COLO668 (cell line): Measurements from ENCODE around the gene RRAGC.
"Not testable (repeated sequence)": the region's sequence is repeated elsewhere in the genome, so short reads cannot be mapped to it uniquely, and the experiment has no call there.

Experiments
- DNase-seq: peaks from one replicate; lab custom pipeline; 2025; ENCODE audit not compliant: unreplicated experiment; lab: John Stamatoyannopoulos, UW

The RRAGC gene

DNA sequence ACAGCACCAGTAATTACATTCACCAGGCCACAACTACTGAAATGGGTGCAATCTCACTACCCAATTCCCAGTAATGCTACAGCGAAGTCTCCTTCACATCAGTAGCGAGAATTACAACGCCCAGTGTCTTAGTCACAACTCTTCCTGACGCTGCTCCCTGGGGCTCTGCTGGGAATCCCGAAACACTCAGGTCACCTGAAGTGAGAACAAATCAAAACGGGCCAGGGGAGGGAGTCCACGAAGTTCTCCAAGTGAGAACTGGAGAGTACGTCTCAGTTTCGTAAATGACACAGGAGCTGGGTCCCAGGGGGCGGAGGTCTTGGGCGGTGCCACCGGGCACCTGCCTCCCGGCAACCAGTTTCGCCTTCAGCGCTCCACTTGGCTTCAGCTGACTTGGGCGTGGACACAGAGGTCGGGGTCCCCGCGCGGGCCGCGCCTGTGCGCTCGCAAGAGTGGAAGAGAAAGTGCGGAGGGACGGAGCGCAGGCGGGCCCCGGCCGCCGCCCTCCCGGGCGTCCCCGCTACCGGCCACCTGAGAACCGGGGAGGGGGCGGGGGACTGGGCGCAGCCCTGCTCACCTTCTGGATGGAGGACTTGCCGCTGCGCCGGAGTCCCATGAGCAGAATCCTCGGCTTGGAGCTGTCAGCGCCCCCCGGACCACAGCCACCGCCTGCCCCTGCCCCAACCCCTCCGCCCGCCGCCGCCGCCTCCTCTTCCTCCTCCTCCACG, 575 bp downstream of the RRAGC start:
- DNase-seq = peak; percentile 74

DNA sequence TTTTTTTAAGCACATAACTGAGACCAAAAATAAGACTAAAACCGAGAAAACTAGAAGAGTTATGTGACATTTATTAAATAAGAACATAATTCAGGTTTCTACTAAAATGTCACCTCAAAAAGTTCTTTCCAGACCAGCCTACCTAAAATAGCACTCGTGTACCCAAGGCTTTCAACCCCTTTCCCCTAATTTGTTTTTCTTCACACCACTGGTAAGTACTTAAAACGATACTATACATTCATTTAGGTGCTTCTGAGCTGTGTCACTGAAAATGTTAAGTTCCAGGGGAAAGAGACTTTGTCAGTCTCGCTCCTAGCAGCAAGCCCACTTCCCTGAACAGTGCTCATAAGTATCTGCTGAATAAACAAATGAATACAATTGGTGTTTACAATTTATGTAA, 6.8 kb downstream of the RRAGC start:
- DNase-seq = no peak

DNA sequence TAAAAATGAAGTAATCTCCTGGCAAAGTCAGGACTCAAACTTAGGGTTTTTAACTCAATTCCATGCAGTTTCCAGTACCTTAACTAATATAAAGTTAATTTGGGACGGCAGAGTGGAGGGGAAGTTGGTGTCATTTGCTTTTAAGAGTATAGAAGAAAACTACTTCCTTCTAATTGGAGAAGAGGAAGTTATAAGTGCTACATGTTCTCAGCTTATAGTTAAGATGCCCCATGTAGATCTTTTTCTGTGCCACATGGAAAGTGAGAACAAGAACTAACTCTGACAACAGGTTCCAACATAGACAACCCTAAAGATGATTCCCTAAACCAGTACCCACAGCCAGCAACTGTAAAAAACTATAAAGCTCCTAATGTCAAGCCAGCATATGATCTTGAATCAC, 11.5 kb downstream of the RRAGC start:
- no peak for DNase-seq

DNA sequence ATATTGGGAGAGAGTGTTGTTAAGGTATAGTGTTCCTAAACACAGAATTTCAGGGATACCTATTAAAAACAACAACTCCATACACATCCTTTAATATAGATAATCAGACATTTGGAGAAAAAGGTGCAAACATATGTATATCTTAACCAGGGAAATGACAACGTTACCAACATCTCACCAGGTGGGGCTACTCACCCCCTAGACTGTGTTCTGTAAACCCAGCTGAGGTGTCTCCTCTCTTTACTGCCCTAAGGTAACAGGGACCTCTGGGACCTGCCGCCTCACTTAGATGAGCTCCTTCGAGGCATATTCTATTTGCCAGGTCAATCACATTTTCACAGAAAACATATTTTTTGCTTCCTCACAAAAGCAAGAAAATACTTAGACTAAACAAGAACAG, 13.4 kb downstream of the RRAGC start:
- no peak for DNase-seq

DNA sequence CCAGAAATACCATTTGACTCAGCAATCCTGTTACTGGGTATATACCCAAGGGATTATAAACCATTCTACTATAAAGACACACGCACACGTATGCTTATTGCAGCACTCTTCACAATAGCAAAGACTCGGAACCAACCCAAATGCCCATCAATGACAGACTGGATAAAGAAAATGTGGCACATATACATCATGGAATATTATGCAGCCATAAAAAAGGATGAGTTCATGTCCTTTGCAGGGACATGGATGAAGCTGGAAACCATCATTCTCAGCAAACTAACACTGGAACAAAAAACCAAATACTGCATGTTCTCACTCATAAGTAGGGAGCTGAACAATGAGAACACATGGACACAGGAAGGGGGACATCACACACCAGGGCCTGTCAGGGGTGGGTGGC, 14.5 kb downstream of the RRAGC start:
- not testable (repeated sequence) for DNase-seq

DNA sequence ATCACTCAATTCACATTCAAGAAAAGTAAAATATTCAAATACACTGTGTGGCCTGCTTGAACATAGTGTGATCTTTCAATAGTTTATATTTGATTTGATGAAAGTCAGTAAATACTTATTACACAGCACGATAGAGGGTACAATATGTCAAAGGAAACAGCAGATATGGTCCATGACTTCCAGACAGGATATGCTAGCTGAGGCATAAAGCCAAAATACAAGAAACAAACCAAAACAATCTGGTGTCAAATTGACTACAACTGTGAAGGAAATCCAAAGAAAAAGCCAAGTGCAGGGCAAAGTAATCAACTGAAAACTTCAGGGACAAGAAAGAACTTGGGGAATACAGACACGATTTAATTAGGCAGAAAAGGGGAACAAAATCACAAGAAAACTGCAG, 19.3 kb downstream of the RRAGC start:
- DNase-seq = no peak

DNA sequence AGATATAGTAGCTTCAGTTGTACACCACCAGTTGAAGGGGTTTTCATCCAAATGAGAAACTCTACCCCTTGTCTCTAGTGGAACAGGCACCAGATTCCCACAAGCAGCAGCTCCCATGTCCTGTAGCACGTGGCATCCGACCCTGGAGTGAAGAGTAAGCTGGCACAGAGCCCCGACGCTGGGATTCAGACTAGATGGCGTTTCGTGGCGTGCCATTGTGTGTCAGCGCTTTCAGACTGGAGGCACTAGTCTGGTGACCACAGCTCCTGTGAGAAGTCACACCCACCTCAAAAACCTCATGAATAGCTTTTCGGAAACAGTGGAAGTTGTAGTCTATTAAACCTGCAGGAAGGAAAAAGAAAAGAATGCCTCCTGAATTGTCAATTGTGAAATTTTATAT, 20.2 kb downstream of the RRAGC start:
- DNase-seq = no peak

DNA sequence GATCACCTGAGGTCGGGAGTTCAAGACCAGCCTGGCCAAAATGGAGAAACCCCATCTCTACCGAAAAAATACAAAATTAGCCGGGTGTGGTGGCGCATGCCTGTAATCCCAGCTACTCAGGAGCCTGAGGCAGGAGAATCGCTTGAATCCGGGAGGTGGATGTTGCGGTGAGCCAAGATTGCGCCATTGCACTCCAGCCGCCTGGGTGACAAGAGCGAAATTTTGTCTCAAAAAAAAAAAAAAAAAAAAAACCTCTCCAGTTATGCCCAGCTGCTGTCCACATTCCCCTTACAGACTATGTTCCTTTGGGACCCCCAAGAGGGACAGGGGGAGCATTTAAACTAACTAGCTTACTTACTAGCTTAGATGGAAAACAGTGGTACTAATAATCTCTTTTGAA, 23.3 kb downstream of the RRAGC start:
- not testable (repeated sequence) for DNase-seq

DNA sequence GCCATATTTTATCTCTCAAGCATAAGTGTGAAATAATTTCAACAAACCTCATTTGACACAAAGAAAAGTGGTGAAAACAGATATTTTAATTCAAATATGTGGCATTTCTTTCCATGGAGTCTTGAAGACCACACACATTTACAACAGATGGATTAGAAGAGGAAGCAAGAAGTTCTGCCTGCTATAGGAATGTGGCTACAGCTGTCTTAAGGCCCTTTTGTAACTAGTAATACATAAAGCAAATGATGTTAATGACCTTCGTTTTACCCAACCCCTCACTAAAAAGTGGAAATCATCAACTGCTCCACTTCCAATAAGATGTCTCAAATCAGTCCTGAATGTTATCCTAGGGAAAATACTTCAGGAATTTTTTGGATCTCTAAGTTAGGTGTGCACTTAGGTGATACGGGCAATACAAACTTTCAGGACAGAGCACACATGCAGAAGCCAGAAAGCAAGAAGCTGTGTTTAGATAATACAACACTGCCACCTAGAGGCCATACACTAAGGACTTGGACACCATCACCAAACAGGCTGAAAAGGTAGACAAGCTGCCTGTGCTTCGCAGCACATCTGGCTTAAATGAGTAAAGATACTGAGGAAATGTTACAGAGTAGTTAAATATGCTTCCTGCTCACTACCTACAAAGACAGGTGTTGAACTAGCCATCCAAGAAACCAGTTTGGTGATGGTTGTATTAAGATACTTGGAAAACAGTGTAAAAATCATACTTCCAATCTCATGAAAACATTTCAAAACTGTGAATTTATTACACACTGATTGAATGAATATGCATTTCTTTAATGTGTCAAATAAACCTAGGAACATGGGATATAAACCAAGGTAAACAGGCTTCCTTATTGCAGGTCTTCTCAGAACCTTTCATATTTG, 24.4 kb downstream of the RRAGC start:
- DNase-seq = peak; percentile 66

DNA sequence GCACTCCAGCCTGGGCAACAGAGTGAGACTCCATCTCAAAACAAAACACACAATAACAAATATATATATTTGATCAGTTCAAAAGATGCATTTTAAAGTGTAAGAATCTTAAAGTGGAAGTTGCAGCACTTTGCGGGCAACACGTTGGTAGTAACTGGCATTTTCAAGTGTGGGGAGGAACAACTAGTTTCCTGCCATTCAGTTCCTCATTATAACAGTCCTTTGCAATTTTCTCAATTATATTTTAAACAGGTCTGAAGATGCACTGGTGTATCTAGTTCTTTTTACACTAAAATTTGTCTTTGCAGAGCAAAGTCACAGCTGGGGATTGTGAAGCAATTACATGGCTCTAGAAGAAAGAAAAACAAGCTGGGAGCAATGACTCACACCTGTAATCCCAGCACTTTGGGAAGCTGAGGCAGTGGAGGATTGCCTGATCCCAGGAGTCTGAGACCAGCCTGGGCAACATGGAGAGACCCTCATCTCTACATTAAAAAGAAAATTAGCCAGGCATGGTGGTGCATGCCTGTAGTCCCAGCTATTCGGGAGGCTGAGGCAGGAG, 25.3 kb downstream of the RRAGC start:
- DNase-seq = no peak

DNA sequence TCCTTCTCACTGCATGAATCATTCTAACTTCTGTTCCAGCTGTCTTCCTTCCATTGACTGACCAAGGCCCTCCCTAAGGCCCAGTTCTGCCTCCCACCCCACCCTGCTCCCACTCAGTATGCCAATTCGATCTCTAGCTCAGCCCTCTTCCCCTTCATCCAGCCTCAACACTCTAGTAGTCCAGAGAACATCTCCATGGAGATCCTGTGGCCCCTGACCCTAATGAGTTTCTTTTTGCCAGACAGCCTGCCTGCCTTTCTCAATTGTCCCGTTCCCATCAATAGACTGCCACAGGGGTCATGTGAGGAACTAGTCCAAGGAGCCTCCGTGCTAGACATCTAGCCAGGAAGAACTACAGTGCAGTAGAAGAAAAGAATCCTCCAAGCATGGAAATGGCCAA, 26.4 kb downstream of the RRAGC start:
- DNase-seq = no peak

DNA sequence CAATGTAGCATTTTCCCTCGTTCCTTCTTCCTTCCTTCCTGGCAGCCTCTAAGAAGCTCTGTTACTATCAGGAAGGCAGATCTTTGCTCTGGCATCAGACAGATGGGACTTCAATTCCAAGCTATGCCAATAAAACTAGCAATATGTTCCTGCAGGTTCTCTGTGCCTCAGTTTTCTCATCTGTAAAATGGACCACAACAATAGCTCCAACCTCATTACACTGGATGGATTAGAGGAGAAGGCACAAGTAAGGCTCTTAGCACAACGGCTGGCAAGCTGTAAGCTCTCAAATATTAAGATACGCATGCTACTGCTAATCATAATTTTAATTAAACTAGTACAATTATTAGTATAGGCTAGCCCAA, 27.2 kb downstream of the RRAGC start:
- DNase-seq = no peak

DNA sequence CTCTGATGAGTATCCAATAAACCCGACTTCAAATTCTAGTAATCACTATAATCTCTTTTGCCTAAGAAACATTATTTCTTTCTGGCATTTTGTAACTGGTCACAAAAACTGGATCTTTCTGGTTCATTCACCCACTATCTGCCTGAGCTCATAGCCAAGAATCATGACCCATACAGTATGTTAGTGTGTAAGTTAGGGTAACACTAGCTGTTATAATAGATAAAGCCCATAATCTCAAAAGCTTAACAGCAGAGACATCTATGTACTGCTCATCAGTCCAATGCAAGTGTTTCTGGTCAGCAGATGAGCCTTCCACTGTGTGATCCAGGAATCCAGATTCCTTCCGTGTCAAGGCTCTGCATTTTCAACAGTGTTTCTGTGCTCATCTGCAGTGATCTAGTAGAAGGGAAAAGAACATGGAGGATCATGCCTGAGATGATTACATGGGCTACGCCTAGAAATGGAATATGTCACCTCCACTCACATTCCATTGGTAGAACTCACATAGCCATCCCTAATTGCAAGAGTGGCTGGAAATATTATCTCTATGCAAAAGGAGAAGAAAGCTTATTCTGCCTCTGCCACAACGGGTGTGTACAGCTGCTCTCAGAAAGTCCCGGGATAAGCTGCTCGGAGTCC, 27.7 kb downstream of the RRAGC start:
- no peak for DNase-seq

DNA sequence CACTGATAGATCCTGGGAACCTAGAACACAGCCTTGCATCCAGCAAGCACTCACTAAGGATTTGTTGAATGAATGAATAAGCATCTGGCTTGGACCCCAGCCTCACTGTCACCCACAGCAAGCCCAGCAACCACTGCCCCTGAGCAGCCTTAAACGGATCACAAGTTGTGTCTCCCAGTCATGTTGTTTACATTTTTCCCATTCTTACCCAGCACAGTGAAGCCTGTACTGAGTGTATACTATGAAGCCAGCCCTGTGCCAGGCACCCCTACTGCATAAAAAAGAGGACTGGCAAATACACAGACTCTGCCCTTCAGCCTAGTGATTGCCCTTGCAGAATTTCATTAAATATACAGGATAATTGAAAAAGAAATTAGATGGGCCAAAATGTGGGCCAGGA, 30.2 kb downstream of the RRAGC start:
- no peak for DNase-seq

DNA sequence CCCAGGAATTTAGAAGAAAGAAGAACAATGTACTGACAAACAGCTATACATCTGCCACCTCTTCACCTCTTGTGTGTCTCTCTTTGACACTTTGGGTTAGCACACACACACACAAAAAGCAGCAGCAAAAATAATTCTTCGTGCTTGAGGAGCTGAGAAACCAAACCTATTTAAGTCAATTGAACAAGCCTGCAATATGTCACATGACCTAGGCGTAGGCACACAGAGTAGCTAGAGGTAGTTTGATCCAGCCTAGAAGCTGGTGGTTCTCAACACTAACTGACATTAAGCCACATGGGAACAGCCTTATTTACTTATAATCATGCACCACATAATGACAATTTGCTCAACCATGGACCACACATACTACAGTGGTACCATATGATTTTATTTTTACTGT, 32.3 kb downstream of the RRAGC start:
- DNase-seq = no peak

DNA sequence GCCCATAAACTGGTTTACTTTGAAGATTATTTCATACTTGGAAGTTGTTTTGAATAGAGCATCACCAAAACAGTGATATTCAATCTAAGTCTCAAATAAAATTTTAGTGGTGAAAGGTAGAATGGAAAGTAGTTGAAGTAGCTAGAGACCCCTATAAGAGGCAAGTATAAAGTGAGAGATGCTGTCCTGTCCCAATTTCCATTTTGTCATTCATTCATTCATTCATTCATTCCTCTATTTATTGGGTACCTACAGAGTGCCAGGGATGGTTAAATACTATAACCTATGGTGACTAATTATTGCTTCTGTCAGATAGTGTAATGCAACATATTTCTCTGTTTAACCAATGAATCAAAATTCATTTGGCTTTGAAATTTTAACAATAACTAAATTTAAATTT, 32.7 kb downstream of the RRAGC start:
- DNase-seq = no peak

DNA sequence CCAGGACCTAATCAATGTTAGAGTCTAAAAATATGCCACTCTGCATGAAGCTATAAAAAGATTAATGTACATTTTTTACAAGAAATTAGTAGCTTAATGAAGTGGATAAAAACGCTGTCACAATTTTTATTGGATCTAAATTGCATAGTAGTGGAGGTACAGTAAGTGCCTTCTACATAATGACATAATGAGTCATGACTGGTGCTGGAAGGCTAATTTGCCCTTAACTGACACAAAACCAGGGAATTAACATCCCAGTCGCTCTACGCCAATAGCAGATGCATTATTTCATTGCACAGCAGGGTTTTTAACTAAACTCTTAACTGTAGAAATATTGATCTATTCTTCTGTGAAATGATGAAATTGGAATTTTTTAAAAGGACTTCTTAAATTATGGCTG, 33.3 kb downstream of the RRAGC start:
- DNase-seq = no peak

DNA sequence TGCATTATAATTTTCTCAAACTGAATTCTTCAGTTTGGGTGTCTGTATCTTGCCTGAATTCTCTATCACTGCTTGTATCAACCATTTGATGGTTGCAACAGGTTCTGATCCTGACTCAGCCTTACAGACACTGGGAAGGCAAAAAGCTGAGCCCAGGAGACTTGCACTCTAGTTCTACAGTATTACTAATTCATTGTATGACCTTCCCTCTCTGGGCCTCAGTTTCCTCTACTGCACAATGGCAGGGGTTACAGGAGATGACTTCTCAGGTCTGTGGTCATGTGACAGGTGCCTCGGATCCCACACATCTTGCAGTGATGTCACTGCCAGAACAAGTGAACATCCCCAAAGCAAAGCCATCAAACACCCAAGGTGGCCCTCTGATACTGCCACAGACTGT, 38.7 kb downstream of the RRAGC start:
- no peak for DNase-seq

DNA sequence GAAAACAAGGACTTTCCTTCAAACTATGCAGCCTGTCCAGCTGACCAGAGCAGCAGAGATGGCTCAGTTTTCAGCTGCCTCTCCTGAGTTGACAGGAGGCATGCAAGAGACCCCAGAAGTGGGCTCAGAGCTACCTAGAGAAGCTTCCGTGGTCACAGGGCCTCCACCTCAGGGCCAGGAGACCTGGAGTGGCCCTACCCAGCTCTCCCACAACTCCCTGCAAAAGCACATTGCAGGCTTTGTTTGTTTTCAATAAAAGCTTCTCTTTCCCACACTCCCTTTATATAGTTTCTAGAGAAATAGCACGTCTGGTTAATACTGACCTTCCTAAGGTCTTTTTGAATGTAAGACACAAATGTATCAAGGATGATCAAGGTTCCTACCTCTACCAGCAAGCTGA, 40.1 kb downstream of the RRAGC start:
- no peak for DNase-seq

DNA sequence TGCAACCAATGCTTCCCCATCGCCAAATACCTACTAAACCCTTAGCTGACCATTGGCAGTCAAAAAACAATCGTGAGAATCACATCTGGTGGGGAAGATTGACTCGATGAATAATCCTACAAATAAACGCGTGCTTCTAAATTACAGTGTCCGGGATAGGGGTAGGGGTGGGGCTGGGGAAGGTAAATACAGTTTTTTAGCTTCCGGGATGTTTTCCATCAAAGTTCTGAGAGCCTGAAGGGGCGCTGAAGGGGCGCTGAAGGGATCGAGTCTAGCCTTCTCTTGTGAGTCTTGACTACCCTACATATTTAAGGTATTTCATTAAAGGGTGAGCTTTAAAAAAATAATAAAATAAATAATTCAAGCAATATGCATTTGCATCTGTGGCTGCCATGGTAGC, 40.5 kb downstream of the RRAGC start:
- DNase-seq = no peak

DNA sequence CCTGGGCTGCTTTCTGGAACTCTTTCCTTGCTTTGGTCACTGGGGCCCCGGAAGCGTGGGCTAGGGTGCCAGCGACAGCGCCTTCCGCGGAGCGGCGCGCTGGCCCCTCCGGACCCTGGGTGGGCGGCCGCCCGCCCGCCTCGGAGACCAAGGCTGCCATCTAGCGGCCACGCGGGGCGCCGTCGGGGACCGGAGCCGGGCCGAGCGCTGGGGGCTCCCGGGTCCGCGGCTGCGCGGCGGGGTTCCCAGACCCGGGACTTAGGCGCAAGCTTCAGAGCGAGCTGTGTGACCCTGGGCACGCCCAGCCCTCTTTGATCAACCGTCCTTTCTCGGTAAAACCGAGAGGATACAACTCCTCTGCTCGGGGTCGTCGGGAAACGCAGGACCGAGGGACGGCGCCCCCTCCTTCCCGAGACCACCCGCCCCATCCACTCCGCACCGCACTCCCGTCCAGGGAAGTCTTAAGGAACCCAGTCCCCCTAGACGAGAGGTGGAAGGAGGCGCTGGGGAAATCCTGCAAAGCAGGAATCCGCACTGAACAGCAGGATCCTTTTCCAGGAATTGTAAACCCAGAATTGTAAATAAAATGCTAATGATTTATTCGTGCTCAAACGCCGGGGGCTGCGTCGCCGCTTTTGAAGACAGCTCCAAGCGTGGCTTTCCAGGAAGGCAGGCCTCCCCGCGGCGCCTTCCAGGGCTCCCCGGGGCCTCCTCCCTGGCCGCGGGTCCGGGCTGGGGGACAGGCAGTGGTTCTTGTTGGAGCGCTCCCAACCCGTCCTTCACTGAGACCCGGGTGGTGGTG, 41.2 kb downstream of the RRAGC start:
- peak; percentile 37 for DNase-seq
